HG02884 (cell line): Measurements from ENCODE around the gene MAP1B.
"Not testable (repeated sequence)": the region's sequence is repeated elsewhere in the genome, so short reads cannot be mapped to it uniquely, and the experiment has no call there.

Experiments used
- ATAC-seq: cut with Tn5 transposase; IDR thresholded peaks from one replicate; pipeline ENCODE4 v1.9.1; 2021; ENCODE audit warnings: mild to moderate bottlenecking, moderate library complexity; ENCODE audit not compliant: unreplicated experiment

Gene MAP1B

GRCh38 chr5:72107131-72107900, at the start of gene MAP1B:
TSS of gene MAP1B (plus strand) at chr5:72107475. CDS start at chr5:72107532, 57 bp downstream.
- ATAC-seq: no peak

- ATAC-seq: no peak
Measured at GRCh38 chr5:72057816-72058215, 49.5 kb upstream of the MAP1B start.

GRCh38 chr5:72063219-72063819, 44.0 kb upstream of the MAP1B start:
- no peak for ATAC-seq

GRCh38 chr5:72064801-72065570, 42.3 kb upstream of the MAP1B start:
- no peak for ATAC-seq

GRCh38 chr5:72065751-72066255, 41.5 kb upstream of the MAP1B start:
- no peak for ATAC-seq

- no peak for ATAC-seq
Measured at GRCh38 chr5:72066705-72067107, 40.6 kb upstream of the MAP1B start.

DNA sequence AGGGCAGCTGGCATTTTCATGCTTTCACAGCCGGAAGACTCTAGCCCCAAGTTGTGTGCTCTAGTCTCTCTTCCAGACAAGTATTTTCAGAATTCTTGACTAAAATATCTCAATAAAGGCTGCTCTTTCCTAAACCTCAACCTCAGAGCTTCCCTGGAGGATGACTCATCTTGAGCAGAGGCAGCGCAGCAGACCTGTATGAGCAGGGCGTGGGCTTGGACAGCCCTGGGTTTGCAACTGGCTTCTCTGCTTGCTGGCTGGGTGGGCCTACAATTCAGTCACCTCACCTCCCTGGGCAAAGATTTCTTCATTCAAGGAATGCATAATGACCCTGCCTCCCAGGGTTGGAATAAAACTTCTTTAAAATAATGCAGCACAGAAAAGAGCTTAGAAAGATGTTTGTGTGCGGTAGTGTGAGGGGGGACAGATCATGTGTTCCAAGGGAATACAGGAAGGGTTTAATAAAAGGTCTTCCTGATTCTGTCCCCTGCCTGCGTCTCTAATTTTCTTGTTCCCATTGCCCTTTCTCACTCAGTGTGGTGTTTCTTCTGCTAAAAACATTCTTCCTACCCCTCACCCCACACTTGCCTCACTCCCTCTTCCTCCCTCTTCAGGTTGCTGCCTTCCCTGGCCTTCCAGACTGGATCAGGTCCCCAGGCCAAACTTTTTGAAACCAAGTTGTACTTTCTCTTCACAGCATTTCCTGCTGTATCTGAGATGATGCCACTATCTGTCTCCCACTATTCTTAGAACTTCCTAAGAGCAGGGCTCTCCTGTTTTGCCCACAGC, 39.4 kb upstream of the MAP1B start:
- ATAC-seq: no peak

DNA sequence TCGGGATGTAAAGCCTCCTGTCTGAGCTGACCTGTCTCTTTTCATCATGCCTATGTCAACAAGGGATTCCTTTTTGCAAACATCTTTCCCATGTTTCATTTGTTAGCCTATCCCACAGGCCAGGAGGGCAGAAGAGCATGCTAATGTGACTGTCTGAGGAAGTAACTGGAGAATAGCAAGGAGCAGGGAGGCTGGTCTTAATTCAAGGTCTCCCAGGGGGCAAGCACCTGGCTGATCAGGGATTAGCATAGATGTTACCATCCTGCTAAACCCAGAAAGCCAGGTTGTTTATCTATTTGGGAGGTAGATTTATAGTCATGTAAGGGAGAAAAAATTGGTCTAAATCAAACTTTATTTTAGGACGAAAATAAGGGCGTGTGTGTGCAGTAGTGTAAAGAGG, 36.7 kb upstream of the MAP1B start:
- ATAC-seq: no peak

DNA sequence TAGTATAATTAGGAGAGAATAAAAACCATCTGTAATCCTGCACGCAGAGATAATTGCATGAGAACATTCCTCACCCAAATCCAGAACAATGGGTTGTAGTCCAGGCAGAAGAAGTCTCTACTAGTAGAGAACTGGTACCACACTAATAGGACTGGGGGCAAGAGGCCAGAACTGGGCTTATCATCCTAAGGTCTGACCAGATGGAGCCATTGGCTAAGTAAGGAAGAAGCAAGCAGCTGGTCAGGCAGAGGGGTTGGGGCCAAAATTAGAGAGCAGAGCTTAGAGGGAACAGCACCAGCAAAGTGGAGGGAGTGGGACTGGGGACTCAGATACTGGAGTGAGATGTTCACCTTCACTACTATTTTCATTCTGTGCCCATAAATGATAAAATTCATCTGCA, 35.4 kb upstream of the MAP1B start:
- no peak for ATAC-seq

- ATAC-seq: no peak
Measured at GRCh38 chr5:72074251-72074650, 33.0 kb upstream of the MAP1B start.

DNA sequence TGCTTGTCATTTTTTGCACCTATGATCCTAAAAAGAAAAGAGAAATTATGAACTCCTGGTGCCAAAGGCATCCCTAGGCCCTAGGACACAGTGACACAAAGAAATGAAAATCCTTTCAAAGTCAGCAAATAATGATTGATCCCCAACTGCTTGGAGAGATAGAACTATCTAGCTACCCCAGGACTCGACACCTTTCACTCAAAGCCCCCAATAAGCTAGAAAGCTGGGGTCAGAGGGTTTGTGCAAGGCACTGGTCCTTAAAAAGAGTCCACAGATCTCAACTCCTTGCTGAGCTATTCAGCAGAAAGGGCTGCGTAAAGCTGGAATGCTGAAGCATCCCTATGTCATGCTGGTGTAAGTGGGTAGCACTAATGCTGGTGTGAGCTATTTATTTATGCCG, 31.8 kb upstream of the MAP1B start:
- ATAC-seq: no peak

GRCh38 chr5:72076621-72077300, 30.5 kb upstream of the MAP1B start:
- no peak for ATAC-seq

- no peak for ATAC-seq
Measured at GRCh38 chr5:72077390-72077789, 29.9 kb upstream of the MAP1B start.

DNA sequence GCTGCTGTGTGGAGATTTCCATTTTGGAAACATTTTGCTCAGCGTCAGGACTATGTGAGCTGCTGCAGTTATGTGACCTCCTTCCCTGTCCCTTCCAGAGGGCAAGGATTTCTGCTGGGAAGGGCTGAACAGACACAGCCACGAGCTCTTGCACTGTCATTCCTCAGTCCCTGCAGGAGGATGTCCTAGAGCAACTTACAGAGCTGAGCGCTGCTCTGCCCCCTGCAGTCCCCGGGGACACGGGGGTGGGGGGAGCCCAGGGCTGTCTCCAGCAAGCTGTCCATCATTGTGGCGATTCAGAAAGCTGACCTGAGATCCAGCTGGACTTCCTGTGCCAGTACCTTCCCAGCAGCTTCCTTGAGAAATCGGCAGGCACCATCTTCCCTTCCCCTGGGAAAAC, 28.0 kb upstream of the MAP1B start:
- no peak for ATAC-seq

GRCh38 chr5:72082048-72082447, 25.2 kb upstream of the MAP1B start:
- ATAC-seq: no peak

DNA sequence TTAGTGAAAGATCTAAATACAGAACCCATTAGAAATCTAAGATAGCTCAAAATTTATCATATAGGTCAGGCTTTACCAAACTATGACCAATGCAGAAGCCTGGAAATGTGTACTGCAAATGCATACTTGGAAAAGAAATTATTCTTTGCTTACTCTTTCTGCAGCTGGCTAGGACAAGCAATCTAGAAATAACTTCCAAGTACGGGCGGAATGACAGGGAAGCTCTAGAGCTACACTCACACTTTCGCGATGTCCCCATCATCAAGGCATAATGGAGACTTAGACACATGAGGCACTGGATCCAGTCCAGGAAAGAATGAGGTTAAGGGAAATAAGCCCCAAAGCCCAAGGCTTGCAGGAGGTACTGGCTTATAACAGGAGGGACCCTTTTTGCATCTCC, 22.4 kb upstream of the MAP1B start:
- no peak for ATAC-seq

DNA sequence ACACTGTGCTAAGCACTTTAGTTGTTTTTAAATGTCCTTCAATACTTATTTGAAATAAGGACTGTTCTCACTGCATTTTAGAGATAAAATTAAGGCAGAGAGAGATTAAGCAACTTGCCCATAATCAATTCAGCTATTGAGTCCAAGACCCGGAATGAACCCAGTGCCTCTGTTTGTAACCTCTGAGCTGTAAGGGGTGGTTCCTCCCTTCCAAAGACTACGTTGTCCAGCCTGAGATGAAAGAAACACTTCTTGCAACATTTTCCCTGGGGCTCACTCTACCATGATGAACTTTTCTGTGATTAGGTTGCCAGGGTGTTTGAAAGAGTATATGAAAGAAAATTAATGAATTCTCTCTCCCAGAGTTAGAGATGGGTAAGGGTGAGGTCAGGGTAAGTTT, 22.0 kb upstream of the MAP1B start:
- no peak for ATAC-seq

DNA sequence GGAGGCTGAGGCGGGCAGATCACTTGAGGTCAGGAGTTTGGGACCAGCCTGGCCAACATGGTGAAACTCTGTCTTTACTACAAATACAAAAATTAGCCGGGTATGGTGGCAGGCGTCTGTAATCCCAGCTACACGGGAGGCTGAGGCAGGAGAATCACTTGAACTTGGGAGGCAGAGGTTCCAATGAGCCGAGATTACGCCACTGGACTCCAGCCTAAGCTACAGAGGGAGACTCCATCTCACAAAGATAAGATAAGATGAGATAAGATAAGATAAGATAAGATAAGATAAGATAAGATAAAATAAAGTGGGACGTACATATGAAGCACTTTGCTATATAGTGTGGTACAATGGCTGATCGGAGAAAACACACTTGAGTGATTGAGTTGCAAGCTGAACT, 17.6 kb upstream of the MAP1B start:
- not testable (repeated sequence) for ATAC-seq

- no peak for ATAC-seq
Measured at GRCh38 chr5:72092074-72092473, 15.2 kb upstream of the MAP1B start.

- no peak for ATAC-seq
Measured at GRCh38 chr5:72093217-72093616, 14.1 kb upstream of the MAP1B start.
